Kidney epithelial cell (primary cell): ENCODE data around the gene LATS2. TPM values are rescaled to one million over a fixed set of nuclear protein-coding genes. Genes with fewer than 3 reads are reported as not detected.
"Not testable (repeated sequence)": the region's sequence is repeated elsewhere in the genome, so short reads cannot be mapped to it uniquely, and the experiment has no call there.

ENCODE experiments used
- DNase-seq: peaks from one replicate; pipeline ENCODE4 v3.0.0-alpha.2; 2010; ENCODE audit warnings: low read depth
- H3K27me3 ChIP-seq: 2 replicates; pipeline ENCODE4 v1.6.0; 2011; ENCODE audit warnings: low read length; ENCODE audit not compliant: control insufficient read depth, insufficient read depth
- H3K36me3 ChIP-seq: 2 replicates; pipeline ENCODE4 v1.5.1; 2011; ENCODE audit warnings: low read length; ENCODE audit not compliant: control insufficient read depth, insufficient read depth
- H3K4me3 ChIP-seq: 2 replicates; pipeline ENCODE4 v1.5.1; 2011; ENCODE audit warnings: low read depth, mild to moderate bottlenecking, control low read depth, low read length
- CTCF ChIP-seq: IDR thresholded peaks from 2 replicates; pipeline ENCODE4 v1.5.1; 2011; ENCODE audit warnings: mild to moderate bottlenecking, moderate library complexity, low read length, control low read depth, inconsistent platforms; ENCODE audit not compliant: insufficient read depth, poor library complexity, severe bottlenecking
- total RNA-seq: library from RNA; depleted of rRNA; stranded (reverse); fragments of >200 nt; gene quantifications from 2 replicates; pipeline ENCODE4 v1.2.3, GENCODE V29; 2015

LATS2 gene
- total RNA-seq, 1 donor from 2014 or later = 20.2 TPM

- H3K36me3 ChIP-seq = no peaks in the 10 kb centered on the region
- no peaks in the 10 kb centered on the region for H3K27me3 ChIP-seq
- no peak for TF ChIP-seq CTCF
- H3K4me3 ChIP-seq = no peak overlapping the region
- no peak for DNase-seq
Observed at GRCh38 chr13:20967340-20967739, 94.0 kb downstream of the LATS2 start.

DNA sequence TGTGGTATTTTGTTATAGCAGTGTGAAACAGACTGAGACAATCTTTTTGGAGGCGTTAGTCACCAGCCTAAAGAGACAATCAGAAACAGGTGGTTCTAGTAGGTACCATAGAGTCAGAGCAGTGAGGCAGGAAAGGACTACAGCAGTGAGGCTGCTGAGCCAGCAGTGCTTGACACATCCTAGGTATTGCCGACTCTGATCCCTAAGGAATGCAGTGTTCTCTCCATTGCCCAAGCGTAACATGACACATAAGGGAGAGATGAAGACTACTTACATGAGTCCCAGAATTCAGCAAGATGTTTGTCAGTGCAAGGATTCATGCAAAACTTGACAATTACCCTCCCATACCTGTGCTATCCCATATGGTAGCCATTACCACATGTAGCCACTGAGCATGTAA is 96.5 kb downstream of the LATS2 start:
- DNase-seq = peak; percentile 49
- no peak for TF ChIP-seq CTCF

GRCh38 chr13:20961663-20962062 is 99.7 kb downstream of the LATS2 start:
- not testable (repeated sequence) for H3K36me3 ChIP-seq, H3K4me3 ChIP-seq, H3K27me3 ChIP-seq, DNase-seq

More for the DNA sequence above, 96.5 kb downstream of the LATS2 start:
- Histone ChIP-seq H3K4me3 (no peak overlapping the region), H3K27me3 (peaks cover 3% of the 10 kb centered on the region), H3K36me3 (no peaks in the 10 kb centered on the region)

DNA sequence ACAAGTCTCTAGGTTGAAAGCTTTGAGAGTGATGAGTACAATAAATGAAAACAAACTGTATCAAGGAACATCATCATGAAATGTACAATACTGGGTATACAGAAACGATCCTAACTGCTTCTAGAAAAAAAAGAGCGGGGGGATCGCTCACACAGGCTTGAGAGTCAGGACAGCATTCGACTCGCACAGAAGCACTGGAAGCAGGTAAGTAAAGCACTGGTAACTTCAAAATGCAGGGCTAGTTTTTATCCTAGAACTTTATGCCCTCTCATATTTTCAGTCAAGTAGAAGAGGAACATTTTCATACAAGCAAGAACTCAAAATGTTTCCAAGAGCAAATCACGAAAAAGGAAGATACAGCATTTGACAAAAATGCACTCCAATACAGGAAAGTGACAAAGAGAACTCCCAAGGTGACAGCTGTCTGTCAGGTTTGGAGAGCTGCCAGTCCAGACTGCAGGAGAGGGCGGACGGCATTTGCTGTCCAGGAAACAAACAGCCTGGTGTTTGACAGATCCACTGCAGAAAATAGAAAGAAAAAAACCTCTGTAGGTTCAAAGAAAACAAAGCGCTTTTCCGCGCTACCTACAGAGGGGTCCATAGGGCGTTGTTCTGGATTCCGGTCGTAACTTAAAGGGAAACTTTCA is 100.6 kb downstream of the LATS2 start:
- Histone ChIP-seq H3K27me3 (peaks cover 3% of the 10 kb centered on the region), H3K36me3 (no peaks in the 10 kb centered on the region), H3K4me3 (no peak overlapping the region)
- no peak for TF ChIP-seq CTCF
- DNase-seq = no peak

DNA sequence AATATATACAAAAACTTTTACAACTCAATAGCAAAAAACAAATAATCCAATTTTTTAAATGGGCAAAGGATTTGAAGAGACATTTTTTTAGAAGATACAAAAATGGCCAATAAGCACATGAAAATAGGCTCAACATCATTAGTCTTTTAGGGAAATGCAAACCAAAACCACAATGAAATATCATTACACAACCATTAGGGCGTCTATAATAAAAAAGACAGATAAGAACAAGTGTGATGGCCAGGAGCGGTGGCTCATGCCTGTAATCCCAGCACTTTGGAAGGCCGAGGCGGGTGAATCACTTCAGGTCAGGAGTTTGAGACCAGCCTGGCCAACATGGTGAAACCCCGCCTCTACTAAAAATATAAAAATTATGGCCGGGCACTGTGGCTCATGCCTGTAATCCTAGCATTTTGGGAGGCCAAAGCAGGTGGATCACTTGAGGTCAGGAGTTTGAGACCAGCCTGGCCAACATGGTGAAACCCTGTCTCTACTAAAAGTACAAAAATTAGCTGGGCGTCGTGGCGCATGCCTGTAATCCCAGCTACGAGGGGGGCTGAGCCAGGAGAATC is 104.3 kb downstream of the LATS2 start:
- not testable (repeated sequence) for H3K27me3 ChIP-seq, H3K4me3 ChIP-seq, H3K36me3 ChIP-seq, DNase-seq

GRCh38 chr13:20955496-20955895 is 105.9 kb downstream of the LATS2 start:
- no peak overlapping the region for H3K4me3 ChIP-seq
- DNase-seq = no peak
- TF ChIP-seq CTCF = no peak
- no peaks in the 10 kb centered on the region for H3K36me3 ChIP-seq
- H3K27me3 ChIP-seq = no peaks in the 10 kb centered on the region

DNA sequence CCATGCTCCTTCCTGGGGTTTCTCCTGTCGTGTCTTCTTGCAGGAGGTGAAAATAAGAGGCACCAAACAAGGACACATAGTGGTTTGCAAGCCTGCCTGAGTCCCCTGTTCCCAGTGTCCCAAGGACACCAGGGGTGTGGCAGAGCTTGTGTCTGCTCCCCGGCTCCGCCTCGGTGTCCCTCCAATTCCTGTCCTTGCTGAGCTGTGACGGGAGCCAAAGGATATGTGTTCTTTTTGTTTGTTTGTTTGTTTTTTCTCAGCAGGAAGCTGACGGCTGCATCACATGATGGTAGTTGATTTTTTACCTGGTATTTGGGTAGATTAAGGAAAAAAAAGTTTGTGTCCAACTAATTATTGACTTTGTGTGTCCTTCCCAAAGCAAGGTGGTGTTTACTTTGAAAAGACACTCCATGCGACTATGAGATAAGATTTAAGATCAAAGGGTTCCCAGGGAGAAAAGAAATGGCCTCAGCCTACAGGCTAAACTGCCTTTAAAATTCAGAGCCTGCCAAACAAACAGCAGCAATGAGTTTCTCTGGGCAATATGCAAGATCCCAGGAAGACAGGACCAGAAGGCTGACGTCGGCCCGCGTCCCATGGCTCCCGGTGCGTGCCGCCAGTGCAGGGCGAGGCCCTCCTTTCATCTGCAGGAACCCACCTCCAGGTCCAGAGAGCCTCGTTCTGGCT is 108.0 kb downstream of the LATS2 start:
- Histone ChIP-seq H3K4me3 (no peak overlapping the region), H3K27me3 (no peaks in the 10 kb centered on the region), H3K36me3 (no peaks in the 10 kb centered on the region)
- TF ChIP-seq CTCF = no peak
- no peak for DNase-seq
